Measurements from ENCODE around the gene PTCH1. TPM values are rescaled to one million over a fixed set of nuclear protein-coding genes. Genes with fewer than 3 reads are reported as not detected.

PTCH1 gene
- total and polyA plus RNA-seq, 10 of the 15 experiments (the other 5 are each of a cell fraction or from before 2014, with no cell fraction given), result 0.16 to 6.1 (median 2.6) TPM

- TF ChIP-seq NR2F1 (conservative IDR thresholded peaks at IDR 0.05), result peak; percentile 50; the same call in 1 of the 2 replicates
- no peak for TF ChIP-seq E4F1 (IDR thresholded peaks at IDR 0.05; ENCODE audit: borderline replicate concordance, partially characterized antibody)
- no peak for TF ChIP-seq NRF1 (conservative IDR thresholded peaks at IDR 0.05; ENCODE audit: low read depth, low read length)
- no peak for TF ChIP-seq MYB (IDR thresholded peaks at IDR 0.05; ENCODE audit: borderline replicate concordance, low read depth, low read length)
- no peak for TF ChIP-seq RELA (IDR thresholded peaks at IDR 0.05; ENCODE audit: borderline replicate concordance, partially characterized antibody)
- no peak for TF ChIP-seq RAD51 (IDR thresholded peaks at IDR 0.05)
- TF ChIP-seq NR2C1 (IDR thresholded peaks at IDR 0.05), result no peak
- TF ChIP-seq DPF2 (IDR thresholded peaks at IDR 0.05), result peak; percentile 82
- TF ChIP-seq ZBTB40 (IDR thresholded peaks at IDR 0.05; ENCODE audit: borderline replicate concordance), result no peak
- no peak for TF ChIP-seq PAX5 (IDR thresholded peaks at IDR 0.05; ENCODE audit: borderline replicate concordance, low read depth, low read length)
- no peak for TF ChIP-seq WRNIP1 (IDR thresholded peaks at IDR 0.05; ENCODE audit: borderline replicate concordance, low read depth, low read length)
- TF ChIP-seq PML (IDR thresholded peaks at IDR 0.05; ENCODE audit: low read length), result no peak
- peak; percentile 59 for TF ChIP-seq POLR2A (IDR thresholded peaks at IDR 0.05; ENCODE audit: low read depth, low read length)
- TF ChIP-seq E2F8 (IDR thresholded peaks at IDR 0.05; ENCODE audit: low read depth, partially characterized antibody), result no peak
- TF ChIP-seq BHLHE40 (IDR thresholded peaks at IDR 0.05; ENCODE audit: borderline replicate concordance in 1 of 2, low read depth in 2 of 2, low read length in 1 of 2), result peak in 1 of 2 experiments; percentile 47; a peak in 2 of 4 replicates
- TF ChIP-seq MEF2A (IDR thresholded peaks at IDR 0.05; ENCODE audit: insufficient read depth, low read depth, low read length), result no peak
- peak; percentile 39 for TF ChIP-seq MYC (IDR thresholded peaks at IDR 0.05; ENCODE audit: insufficient read depth, insufficient read length, insufficient replicate concordance, low read length, severe bottlenecking)
- TF ChIP-seq NBN (IDR thresholded peaks at IDR 0.05), result no peak
- TF ChIP-seq POLR2AphosphoS2 (IDR thresholded peaks at IDR 0.05; ENCODE audit: low read depth, low read length), result 0 out of 2 replicates have a peak, but pooled peaks have one; percentile 40
- no peak for TF ChIP-seq CREB1 (IDR thresholded peaks at IDR 0.05; ENCODE audit: low read depth)
- TF ChIP-seq HDAC2 (IDR thresholded peaks at IDR 0.05), result no peak
- peak; percentile 38 for TF ChIP-seq KLF5 (IDR thresholded peaks at IDR 0.05; ENCODE audit: partially characterized antibody)
These were observed 9.9 kb downstream of the PTCH1 start (continued) for GRCh38 chr9:95506678-95507463.

Data from GM12878 (cell line).